Ectodermal cell (in vitro differentiated cells): ENCODE measurements around the gene MUC4.

Source experiments
- H3K27ac ChIP-seq: 2 replicates; pipeline ENCODE4 v1.7.0; 2013; ENCODE audit warnings: mild to moderate bottlenecking, low read depth, low read length; ENCODE audit not compliant: insufficient read depth, poor library complexity, severe bottlenecking
- H3K27me3 ChIP-seq: 2 replicates; pipeline ENCODE4 v1.7.0; 2013; ENCODE audit warnings: mild to moderate bottlenecking, low read length; ENCODE audit not compliant: insufficient read depth, control insufficient read depth, poor library complexity, severe bottlenecking
- H3K36me3 ChIP-seq: one replicate; pipeline ENCODE4 v1.7.0; 2013; ENCODE audit warnings: low read length; ENCODE audit not compliant: control insufficient read depth, insufficient read depth
- H3K4me1 ChIP-seq: one replicate; pipeline ENCODE4 v1.7.0; 2013; ENCODE audit warnings: low read length; ENCODE audit not compliant: control insufficient read depth, insufficient read depth
- H3K4me3 ChIP-seq: 2 replicates; pipeline ENCODE4 v1.7.0; 2013; ENCODE audit warnings: low read depth, low read length, control low read depth; ENCODE audit not compliant: insufficient read depth
- H3K9me3 ChIP-seq: 2 replicates; pipeline ENCODE4 v1.7.0; 2013; ENCODE audit warnings: mild to moderate bottlenecking, low read length, moderate library complexity; ENCODE audit not compliant: control insufficient read depth
- WGBS, 2 experiments: methylation state at CpG; one replicate each; pipeline ENCODE4 v1.1.7; 2013; ENCODE audit warnings: missing lambda C conversion rate in 2 of 2; 5-methylcytosine and 5-hydroxymethylcytosine counted together

MUC4 gene

DNA sequence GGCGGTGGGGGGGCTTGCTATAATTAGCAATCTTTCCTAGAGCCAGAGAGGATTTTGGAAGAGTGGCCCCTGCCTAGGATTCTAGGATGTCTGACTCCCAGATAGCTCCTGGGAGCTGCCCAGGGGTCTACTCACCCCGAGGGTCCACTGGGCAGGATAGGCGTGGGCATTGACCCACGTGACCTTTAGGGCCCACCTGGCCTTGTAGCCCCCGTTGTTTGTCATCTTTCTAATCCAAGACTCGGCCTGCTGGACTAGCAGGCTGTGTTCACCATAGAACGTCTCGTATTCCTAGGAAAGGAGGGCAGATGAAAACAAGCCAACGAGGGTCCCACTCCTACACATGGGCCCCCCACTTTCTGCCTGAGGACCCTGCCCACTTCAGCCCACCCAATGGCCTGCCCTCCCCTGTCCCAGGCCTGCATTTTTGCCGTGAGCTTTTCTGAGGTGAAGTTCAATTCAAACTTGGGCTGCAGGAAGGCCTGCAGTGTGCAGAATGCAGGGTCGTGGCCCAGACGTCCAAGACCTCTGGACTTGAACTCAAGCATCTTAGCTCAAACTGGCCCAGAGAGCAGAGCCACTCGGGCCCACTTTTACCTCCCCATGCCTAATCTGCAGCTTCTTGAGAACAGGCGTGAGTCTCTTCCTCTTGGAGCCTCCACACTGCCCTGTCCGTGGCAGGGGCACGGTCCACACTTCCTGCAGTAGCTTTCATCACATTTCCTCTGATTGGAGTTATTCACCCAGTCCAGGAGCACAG, 41.5 kb downstream of the MUC4 start:
- H3K4me3 ChIP-seq = no peak overlapping the region
- H3K27ac ChIP-seq = no peak overlapping the region
- H3K27me3 ChIP-seq = no peaks in the 10 kb centered on the region
- H3K4me1 ChIP-seq = no peaks in the 10 kb centered on the region
- no peaks in the 10 kb centered on the region for H3K9me3 ChIP-seq
- WGBS, 2 experiments = 92% methylated on average over 16 of the region's 16 CpGs
- no peaks in the 10 kb centered on the region for H3K36me3 ChIP-seq

DNA sequence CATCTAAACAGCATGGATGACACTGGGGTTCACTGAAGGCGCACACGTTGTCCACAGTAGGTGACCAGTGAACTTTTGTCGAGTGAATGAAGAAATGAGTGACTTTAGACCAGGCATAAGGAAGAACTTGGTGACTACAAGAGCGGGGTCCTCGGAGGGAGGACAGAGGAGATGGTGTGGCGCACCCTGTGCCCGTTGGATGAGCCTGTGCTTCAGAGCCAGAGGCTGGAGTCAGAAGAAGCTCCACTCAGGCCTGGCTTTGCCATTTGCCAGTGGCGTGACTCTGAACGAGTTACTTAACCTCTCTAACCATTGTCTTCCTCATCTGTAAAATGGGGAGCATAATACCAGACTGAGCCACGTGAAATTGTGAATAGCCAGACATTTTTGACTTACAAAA, 42.2 kb downstream of the MUC4 start:
- Histone ChIP-seq H3K4me3 (no peak overlapping the region), H3K4me1 (no peaks in the 10 kb centered on the region), H3K27ac (no peak overlapping the region), H3K27me3 (no peaks in the 10 kb centered on the region), H3K9me3 (no peaks in the 10 kb centered on the region), H3K36me3 (no peaks in the 10 kb centered on the region)
- WGBS, 2 experiments = 95% methylated on average over 10 of the region's 10 CpGs

DNA sequence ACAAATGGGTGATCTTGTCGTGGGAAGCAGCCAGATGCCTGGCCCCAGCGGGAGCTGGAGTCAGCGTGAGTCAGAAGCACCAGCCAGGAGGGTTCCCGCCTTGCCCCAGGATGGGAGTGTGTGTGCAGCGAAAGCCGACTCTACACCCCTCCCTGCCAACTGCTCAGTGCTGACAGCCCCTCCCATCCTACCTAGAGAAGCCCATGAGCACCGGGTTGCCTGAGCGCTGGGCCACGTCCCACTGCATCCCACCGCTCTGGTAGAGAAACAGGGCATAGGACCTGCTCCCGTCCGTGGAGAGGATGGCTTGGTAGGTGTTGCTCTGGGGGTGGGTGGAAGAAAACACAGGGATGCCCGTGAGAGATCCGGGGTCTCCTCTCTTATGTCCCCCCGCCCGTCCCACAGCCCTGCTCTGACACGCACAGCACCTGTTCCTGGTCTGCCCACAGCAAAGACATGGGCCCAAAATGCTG, 42.9 kb downstream of the MUC4 start:
- no peak overlapping the region for H3K4me3 ChIP-seq
- H3K36me3 ChIP-seq = no peaks in the 10 kb centered on the region
- 88% methylated on average over 17 of the region's 17 CpGs for WGBS, 2 experiments
- no peaks in the 10 kb centered on the region for H3K9me3 ChIP-seq
- H3K27ac ChIP-seq = no peak overlapping the region
- H3K4me1 ChIP-seq = no peaks in the 10 kb centered on the region
- no peaks in the 10 kb centered on the region for H3K27me3 ChIP-seq

DNA sequence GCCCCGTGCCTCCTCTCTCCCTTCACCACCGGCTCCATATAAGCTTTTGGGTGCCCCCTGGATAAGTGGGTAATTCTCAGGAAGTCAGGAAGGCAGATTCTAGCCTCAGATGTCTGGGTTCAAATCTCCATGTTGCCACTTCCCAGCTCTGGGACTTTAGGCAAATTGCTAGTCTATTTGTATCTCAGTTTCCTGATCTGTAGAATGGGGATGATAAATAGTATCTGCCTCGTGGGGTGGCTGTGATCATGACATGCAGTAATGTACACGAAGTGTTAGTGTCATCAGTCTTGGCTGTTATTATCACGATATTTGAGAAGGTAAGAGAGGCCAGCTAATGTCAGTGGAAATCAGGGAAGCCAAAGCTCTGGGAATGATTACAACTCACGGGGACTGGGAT, 43.3 kb downstream of the MUC4 start:
- Histone ChIP-seq H3K27me3 (no peaks in the 10 kb centered on the region), H3K4me1 (no peaks in the 10 kb centered on the region), H3K4me3 (no peak overlapping the region), H3K36me3 (no peaks in the 10 kb centered on the region), H3K9me3 (no peaks in the 10 kb centered on the region), H3K27ac (no peak overlapping the region)
- WGBS, 2 experiments = 91 to 92% methylated on average over 6 of the region's 6 CpGs

DNA sequence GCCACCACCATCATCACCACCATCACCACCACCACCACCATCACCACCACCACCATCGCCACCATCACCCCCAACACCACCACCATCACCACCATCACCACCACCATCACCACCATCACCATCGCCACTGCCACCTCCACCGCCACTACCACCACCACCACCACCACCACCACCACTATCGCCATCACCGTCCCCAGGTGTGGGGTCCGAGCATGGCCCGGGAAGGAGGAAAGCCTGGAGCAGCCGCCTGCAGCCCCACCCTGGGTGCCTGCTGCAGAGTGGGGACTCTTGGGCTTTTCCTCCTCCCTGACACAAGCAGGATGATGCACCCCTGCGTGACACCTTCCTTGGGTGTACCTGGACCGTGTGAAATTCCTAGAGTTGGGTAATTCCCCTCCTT, 43.9 kb downstream of the MUC4 start:
- 75 to 76% methylated on average over 10 of the region's 10 CpGs for WGBS, 2 experiments
- no peaks in the 10 kb centered on the region for H3K27me3 ChIP-seq
- no peak overlapping the region for H3K27ac ChIP-seq
- H3K36me3 ChIP-seq = no peaks in the 10 kb centered on the region
- no peaks in the 10 kb centered on the region for H3K9me3 ChIP-seq
- no peak overlapping the region for H3K4me3 ChIP-seq
- no peaks in the 10 kb centered on the region for H3K4me1 ChIP-seq

DNA sequence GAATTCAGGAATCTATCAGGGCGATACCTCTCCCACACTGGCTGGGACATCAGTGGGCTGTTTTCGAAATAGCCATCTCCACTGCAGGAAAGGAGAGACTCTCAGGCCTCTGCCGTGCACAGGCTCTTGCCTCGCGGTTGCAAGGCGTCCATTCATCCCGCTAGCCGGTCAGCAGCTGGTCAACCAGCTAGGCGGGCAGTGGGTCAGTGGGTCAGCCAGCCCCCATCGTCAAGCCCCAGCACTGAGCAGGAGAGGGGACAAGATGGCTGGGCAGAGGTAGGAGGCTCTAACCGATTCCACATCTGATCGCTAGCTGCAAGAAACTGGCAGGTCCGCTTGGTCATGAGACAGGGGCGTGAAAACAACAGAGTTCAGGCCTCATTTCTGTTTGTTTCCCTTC, 45.1 kb downstream of the MUC4 start:
- Histone ChIP-seq H3K27me3 (peaks cover 6% of the 10 kb centered on the region), H3K4me3 (no peak overlapping the region), H3K4me1 (no peaks in the 10 kb centered on the region), H3K9me3 (no peaks in the 10 kb centered on the region), H3K36me3 (no peaks in the 10 kb centered on the region), H3K27ac (no peak overlapping the region)
- 94 to 97% methylated on average over 14 of the region's 14 CpGs for WGBS, 2 experiments

DNA sequence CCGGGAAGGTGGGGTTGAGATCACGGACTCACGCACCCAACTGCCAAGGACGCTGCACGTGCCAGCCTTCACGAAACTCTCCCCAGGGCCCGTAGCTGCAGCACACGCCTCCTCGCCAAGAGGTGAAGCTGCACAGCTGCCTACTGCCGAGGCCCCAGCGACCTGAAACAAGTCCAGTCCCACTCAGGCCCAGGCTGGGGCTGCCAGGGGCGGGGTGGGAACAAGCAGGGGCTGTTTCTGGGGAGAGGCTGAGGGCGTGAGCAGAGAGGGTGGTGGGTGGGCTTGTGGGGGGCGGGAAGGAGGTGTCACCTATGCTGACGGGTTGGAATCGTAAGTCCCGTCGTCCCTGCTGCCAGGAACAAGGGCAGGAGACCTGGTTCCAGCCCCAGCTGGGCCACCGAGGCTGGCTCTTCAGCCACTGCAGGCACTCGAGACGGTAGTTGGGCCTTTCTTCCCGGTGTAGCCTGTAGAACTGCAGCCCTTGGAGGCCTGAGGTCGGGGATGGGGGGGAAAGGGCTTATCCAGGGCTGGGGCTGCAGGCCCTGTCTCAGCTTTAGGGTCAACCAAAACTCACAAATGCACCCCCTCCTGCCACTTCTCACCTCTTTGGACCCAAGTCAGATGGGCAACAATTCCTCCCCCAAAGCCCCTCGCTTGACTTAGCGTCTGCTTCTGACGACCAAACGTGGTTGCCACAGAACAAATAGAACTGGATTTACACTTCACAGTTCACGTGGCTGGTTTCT, 46.6 kb downstream of the MUC4 start:
- H3K27me3 ChIP-seq = peaks cover 6% of the 10 kb centered on the region
- H3K4me3 ChIP-seq = no peak overlapping the region
- no peak overlapping the region for H3K27ac ChIP-seq
- H3K36me3 ChIP-seq = no peaks in the 10 kb centered on the region
- no peaks in the 10 kb centered on the region for H3K4me1 ChIP-seq
- no peaks in the 10 kb centered on the region for H3K9me3 ChIP-seq
- WGBS, 2 experiments = 93 to 94% methylated on average over 28 of the region's 28 CpGs

DNA sequence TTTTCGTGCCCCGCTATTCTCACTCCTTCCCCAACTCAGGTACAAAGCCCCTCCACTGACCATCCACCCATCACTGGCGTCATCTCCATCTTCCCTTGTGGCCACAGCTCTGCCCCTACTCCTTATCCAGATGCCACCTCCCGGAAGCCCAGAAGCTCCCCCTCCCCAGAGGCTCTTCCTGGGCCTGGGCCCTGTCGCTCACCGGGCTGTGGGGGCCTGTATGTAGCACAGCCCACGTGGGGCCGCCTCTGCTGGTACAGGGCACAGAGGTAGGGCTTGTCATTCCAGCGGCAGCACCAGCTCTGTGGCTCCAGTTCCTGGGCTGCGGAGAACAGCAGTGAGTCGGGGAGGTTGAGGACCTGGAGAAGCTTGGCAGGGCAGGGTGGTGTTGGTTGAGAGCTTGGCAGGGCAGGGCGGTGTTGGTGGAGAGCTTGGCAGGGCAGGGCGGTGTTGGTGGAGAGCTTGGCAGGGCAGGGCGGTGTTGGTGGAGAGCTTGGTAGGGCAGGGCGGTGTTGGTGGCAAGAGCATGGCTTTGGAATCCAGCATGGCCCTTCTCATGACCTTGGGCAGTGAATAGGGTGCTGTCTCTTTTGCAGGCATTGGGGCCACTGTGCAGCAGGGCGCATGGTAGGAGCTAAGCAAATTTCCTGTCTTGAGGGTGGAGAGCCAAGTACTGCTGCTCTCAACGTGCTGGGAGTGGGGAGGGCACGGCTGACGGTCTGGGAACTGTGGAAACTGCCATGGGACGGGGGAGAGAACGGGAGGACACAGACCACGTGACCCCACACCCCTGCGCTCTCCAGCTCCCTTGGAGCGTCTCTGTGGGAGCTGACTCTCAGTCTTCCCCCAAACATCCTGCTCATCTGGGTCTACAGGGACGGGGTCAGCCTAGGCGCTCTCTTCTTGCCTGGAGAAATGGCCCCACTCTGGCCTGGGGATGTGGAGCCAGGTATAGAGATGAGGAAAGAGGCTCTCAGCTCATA, 47.6 kb downstream of the MUC4 start:
- Histone ChIP-seq H3K9me3 (no peaks in the 10 kb centered on the region), H3K4me3 (no peak overlapping the region), H3K36me3 (no peaks in the 10 kb centered on the region), H3K27me3 (peaks cover 6% of the 10 kb centered on the region), H3K27ac (no peak overlapping the region), H3K4me1 (no peaks in the 10 kb centered on the region)
- 90% methylated on average over 26 of the region's 26 CpGs for WGBS, 2 experiments

DNA sequence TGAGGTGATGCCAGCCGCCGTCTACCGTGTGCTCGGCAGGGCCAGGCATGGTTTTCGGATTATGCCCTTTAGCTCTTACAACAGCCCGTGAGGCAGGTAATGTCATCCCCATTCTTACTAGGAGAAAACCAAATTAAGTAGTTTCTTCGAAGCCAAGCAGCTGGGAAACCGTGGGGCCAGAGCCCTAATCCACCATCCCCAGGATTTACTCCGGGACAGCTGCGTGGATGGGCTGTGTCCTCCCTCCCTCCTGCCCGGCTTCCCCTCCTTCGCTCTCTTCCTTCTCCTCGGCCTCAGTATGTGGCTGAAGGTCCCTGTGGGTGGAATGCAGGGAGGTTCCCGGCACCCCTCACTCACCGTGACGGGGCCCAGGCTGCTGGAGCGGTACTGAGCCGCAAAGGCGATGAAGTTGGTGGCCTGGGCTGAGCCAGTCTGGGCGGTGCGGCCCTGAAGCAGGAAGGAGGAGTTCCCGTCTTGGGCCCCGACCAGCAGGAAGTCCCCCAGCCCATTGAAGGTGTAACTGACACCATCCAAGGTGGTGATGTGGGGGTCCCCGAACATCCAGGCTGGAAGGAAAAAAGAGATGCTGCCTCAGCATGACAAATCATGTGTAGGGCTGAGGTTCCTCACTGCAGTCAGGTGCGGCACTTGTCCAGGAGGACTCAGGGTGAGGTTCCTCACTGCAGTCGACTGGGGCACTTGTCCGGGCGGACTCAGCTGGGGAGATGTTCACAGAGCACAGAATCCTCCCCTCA, 48.5 kb downstream of the MUC4 start:
- Histone ChIP-seq H3K27me3 (peaks cover 6% of the 10 kb centered on the region), H3K9me3 (no peaks in the 10 kb centered on the region), H3K4me3 (no peak overlapping the region), H3K36me3 (no peaks in the 10 kb centered on the region), H3K27ac (no peak overlapping the region), H3K4me1 (no peaks in the 10 kb centered on the region)
- 91 to 93% methylated on average over 28 of the region's 28 CpGs for WGBS, 2 experiments
